OCI-LY3 (cell line): ENCODE results near the gene LYPD3.

Source experiments
- CTCF ChIP-seq: fragments of 200-600, 300-600 bp; sonication (generic); IDR thresholded peaks from 2 replicates; pipeline ENCODE4 v1.5.1; 2014; ENCODE audit warnings: antibody characterized with exemption, low read length, low read depth
- EZH2phosphoT487 ChIP-seq: fragments of 200-600 bp; shearing (Covaris generic); IDR thresholded peaks from 2 replicates; pipeline ENCODE4 v1.6.1; 2018; ENCODE audit warnings: antibody characterized with exemption, mixed run types, low read depth

GRCh38 chr19:43466793-43467192 lies 1.4 kb upstream of the LYPD3 start:
- TF ChIP-seq CTCF (no peak), EZH2phosphoT487 (no peak)
